Measurements from ENCODE around the gene ZNF511.

ZNF511 gene

DNA sequence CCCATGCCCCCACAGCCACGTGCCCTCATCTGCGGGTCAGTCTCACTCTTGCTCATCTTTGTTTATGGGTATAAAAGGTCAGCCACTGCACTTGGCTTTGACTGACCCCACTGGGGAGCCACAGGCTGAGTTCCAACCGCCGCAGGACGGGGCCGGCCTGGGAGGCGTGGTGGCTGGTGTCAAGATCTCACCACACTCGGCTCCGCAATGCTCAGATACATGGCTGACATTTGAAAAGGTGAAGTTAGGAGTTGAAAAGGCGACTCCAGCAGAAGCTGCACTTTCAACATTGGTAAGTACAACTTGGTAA lies 14.9 kb upstream of the ZNF511 start:
- DNase-seq: no peak

DNA sequence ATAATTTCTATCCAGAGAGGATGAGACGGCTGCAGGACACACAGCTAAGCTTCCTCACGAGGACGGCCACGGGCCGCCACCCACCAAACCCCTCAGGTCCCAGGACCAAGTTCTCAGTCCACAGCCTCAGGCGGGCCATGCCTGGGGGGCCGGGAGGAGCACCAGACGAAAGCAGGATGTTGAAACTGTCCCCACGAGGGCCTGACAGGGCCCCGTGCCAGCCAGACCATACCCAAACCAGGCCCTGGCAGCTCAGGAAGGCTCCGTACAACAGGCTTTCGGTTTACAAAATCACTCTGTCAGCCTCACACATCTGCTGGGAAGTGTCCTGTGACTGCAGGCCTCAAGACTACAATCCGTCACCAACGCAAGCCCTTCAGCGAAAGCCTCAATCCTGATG lies 14.5 kb upstream of the ZNF511 start:
- DNase-seq: no peak

DNA sequence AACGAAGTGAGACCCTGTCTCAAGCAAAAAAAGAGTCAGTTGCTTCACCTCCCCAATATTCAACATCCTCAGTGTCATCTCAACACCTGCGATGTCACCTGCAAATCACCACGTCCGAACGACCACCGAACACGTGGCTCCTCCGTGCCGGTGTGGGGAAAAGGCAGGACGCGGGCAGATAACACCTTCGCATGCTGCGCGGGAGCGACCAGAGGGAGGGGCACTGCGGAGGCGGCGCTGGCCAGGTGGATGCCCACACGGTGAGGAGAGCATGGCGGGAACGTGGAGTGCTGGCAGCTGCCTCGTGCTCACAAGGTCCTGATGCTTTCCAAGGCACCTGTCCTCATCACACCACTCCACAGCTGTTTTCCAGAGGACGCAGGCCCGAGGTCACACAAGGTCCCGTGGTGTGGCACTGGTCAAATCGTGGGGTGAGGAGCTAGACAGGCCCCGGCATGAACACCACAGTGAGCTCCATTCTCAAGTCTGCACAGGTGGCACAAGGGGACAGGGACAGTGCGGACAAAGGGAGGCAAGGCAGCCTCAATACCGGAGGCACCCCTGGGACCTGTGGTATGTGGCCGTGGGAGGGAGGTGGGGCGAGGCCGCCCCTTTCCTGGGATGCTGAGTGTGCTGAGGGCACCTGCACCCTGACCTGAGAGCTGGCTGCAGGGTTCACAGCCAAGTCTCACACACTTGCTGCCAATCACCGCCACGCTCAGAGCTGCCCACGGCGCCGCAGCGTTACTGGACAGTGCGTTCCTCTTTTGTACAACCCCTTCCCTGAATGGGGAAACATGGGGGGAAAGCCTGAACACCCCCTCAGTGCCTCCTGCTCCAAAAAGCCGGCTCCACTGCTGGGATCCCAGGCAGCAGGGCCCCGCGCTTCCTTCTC lies 13.0 kb upstream of the ZNF511 start:
- DNase-seq: no peak

DNA sequence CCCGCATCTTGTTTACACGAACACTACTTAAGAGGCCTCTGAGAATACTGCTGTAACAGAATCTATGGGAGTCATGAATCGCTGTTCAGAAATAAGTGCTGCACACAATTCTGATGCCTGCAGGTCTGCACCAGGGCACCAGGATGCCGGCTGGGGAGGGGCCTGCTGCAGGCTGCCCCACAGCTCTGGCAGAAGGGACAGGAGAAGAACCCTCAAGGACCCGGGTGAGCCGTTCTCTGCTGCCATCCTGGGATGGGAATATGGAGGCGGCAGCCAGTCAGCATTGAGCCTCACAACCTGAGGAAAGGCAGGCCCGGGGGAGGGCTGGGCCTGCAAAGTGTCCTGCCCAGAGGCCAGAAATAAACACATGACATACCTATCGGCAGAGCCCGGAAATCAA lies 11.2 kb upstream of the ZNF511 start:
- no peak for DNase-seq

DNA sequence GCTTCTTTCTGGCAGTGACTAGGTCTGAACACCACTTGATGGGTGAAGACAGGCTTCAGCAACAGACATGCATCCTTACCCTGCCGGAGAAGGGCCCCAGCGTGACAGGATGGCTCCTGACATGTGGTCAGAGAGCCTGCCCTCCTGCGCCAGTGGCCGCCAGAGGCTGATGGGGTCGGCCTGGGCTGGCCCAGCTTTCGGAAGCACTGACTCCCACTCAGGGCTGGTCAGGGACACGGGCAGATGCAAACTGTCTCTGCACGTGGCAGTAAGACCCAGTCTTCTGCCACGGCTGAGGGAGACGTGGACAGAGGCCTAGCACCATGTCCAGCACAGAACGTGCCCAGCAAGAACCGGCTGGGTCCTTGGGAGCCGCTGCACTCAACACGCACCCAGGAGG lies 10.2 kb upstream of the ZNF511 start:
- no peak for DNase-seq

DNA sequence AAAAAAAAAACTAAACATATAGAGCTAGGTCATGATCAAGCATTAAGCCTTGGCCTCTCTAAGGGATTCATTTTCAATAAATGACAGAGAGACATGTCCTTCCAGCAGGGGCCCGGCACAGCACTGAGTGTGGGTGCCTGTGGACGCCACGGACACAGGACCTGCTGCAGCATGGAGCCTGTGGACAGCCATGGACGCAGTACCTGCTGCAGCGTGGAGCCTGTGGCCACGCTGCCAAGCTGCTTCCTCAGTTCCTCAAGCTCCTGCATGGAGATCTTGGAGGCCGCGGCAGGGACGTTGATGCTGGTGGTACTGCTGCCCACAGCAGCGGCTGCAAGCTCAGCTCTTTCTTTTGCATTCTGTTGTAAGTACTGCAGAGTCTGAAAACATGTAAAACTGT lies 9.5 kb upstream of the ZNF511 start:
- DNase-seq: no peak

DNA sequence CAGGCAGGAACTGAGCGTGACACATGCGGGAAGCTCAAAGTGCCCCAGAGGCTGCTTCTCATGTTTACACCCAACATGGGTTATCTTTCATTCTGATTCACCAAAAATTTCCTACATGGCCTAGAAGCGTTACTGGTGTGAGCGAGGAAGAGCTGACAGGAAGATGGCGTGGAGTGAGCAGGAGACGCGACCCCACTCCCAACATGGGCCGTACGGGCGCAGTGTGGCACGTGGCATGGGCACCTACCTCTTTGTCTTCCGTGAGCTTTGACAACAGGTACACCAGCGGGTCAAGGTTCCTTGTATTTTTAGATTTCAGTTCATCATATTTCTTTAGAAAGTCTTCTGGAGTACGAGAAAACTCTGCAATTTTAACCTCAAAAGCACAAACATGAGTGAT lies 9.0 kb upstream of the ZNF511 start:
- DNase-seq: no peak

DNA sequence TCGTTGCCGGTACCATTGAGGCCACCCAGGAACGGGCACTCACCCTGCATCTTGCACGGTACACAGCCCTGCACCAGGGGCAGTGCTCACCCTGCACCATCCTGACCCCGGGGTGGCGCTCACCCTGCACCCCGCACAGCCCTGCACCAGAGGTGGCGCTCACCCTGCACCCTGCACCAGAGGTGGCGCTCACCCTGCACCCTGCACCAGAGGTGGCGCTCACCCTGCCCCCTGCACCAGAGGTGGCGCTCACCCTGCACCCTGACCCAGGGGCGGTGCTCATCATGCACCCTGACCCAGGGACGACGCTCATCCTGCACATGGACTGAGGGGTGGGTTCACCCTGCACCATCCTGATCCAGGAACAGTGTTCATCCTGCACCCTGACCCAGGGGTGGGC lies 6.5 kb upstream of the ZNF511 start:
- no peak for DNase-seq

DNA sequence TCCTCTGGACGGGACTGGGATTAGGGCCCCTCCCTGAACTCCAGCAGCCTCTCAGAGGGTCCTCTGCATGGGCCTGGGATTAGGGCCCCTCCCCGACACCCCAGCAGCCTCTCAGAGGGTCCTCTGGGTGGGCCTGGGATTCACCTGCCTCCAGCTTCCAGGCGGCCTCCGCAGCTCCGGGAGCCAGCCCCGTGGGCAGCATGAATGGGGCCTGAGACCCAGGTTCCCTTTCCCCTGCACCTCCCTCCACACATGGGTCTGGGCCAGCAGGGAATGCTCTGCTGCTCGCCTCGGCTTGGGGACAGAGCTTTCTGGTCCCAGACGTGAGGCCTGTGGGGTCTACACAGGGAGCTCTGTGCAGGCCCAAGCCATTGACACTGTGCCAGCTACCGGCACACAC lies 5.5 kb upstream of the ZNF511 start:
- no peak for DNase-seq

DNA sequence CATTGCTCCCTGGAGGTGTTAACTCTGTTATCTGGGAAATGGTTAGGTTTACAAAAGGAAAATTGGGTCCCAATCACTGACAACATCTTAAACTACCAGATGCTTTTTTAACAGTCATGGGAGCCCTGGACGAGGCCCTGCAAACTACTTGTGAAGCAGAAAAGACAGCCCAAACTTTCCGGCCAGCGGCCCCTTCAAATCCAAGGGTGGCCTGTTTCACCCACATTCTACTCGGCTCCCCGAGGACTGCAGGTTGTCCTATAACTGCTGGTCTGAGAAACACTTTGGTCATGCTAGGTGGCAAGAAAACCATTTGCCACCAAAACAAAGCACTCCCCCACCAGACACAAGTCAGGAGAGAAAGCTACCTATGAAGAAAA lies 2.6 kb upstream of the ZNF511 start:
- no peak for DNase-seq

DNA sequence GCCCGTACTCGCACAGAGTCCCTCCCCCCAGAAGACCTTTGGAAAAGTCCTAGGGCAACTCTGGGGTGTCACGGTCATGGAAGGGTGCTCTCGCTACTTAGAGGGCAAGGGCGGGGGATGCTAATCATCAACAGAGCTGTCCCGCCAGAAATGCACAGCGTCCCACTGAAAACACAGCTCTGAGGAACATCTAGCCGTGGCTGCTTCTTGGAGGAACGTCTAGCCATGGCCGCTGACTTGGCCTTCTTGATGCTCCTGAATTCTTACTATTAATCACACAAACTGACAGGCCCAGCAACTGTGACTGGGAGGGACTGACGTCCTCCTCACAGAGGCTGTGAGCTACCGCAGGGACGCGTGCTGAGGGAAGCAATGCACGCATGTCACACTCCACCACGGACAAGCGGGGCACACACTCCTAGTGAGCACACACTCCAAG lies 1.8 kb upstream of the ZNF511 start:
- DNase-seq: no peak

DNA sequence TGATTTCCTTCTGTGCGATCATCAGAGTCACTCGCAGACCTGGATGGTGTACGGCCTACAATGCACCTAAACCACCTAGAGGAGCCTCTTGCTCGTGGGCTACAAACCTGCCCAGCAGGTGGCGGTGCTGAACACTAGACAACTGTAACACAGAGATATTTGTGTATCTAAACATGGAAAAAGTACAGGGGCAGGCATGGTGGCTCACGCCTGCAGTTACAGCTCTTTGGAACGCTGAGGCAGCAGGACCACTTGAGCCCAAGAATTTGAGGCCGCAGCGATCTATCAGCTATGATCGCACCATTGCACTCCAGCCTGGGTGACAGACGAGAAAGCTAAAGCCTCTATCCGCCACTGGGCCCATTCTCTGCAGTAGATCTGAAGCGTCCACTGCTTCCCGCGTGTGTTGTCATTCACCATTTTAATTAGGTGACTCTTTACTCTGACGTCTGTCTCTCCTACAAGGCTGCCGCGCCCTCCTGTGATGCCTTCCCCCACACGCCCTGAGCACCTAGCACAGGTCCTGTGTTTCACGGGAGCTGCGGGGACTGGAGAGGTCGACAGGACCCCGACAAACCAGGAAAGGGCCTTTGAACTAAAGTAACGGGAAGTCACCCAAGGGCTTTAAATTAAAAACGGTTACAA lies 816 bp upstream of the ZNF511 start:
- DNase-seq: no peak

DNA sequence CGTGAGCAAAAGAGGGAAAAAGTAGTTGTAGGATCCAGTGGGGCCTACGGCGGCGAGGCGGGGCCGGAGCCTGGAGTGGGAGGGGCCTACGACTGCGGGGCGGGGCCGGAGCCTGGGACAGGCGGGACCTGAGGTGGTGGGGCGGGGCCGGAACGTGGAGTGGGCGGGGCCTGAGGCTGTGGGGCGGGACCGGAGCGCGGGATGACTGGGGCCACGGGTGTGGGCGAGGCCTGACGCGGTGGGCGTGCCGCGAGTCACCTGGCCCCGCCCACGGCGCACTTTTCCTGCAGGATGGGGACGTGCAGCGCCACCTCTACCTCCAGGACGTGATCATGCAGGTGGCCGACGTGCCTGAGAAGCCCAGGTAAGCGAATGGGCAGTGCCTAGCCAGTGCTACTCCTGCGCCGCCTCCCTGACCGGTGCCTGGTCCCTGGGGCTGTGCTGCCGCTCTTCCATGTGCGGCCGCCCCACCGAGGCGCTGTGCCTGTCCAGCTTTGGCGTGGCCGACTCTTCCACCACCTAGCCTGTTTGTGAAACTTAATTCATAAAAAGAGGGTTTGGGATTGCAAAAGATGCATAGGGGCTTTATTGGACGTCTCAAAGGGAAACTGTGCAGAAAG lies 496 bp downstream of the ZNF511 start:
- DNase-seq: peak; percentile 87

DNA sequence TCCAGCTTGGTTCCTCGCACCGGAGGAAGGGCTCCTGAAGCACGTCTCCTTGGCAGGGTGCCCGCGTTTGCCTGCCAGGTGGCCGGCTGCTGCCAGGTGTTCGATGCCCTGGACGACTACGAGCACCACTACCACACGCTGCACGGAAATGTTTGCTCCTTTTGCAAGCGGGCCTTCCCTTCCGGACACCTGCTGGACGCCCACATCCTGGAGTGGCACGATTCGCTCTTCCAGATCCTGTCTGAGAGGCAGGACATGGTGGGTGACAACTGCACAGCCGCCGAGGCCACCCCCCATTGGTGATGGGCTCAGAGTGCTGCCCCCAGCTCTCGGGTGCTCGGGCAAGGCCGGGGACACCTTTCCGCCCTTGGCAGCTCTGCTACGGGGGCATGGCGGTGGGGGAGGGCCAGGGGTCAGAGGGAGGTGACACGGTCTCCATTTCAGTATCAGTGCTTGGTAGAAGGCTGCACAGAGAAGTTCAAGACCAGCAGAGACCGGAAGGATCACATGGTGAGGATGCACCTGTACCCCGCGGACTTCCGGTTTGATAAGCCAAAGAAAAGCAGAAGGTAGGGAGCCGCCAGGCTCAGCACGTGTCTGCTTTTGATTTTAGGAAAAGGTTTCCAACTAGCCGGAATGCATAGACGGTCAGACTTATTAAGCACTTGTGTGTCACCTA lies 1.1 kb downstream of the ZNF511 start:
- DNase-seq: no peak

DNA sequence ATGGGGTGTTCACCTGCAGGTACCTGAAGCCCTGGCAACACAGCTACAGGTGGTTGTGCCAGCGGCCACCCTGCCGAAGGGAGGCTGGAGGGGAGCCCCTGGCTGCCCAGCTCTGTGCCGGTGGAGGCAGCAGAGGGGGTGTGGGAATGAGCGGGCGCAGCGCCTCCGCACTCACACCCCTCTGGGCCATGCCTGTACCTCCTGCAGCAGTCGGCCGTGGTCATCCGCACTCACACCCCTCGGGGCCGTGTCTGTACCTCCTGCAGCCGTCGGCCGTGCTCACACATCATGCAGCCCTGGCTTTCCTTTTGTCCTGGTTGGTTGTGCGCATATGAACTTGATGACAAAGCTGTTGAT lies 1.7 kb downstream of the ZNF511 start:
- no peak for DNase-seq

DNA sequence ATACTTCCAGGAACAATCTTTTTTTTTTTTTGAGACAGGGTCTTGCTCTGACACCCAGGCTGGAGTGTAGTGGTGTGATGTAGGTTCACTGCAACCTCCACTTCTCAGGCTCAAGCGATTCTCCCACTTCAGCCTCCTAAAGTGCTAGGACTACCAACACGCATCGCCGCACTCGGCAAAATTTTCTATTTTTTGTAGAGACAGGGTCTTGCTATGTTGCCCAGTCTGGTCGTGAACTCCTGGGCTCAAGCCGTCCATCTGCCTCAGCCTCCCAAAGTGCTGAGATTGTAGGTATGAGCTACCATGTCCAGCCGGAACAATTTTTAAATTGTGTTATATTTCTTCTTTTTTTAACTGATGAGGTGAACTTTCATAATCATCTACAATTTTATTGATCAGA lies 2.1 kb downstream of the ZNF511 start:
- DNase-seq: no peak

DNA sequence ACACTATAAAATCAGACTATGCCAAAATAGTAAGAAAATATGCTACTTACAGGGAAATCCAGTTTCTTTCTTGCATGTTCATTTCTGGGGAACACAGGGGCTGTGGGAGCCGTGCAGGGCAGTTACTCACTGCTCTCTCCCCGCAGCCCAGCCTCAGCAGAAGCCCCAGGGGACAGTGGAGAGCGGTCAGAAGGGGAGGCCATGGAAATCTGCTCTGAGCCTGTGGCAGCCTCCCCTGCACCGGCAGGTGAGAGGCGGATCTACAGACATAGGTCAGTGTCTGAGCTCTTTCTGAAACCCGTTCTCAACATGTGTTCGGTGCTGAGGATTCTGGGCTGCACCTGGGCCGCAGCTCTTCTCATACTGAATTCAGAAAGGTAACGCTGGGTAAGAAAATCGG lies 2.9 kb downstream of the ZNF511 start:
- DNase-seq: no peak

DNA sequence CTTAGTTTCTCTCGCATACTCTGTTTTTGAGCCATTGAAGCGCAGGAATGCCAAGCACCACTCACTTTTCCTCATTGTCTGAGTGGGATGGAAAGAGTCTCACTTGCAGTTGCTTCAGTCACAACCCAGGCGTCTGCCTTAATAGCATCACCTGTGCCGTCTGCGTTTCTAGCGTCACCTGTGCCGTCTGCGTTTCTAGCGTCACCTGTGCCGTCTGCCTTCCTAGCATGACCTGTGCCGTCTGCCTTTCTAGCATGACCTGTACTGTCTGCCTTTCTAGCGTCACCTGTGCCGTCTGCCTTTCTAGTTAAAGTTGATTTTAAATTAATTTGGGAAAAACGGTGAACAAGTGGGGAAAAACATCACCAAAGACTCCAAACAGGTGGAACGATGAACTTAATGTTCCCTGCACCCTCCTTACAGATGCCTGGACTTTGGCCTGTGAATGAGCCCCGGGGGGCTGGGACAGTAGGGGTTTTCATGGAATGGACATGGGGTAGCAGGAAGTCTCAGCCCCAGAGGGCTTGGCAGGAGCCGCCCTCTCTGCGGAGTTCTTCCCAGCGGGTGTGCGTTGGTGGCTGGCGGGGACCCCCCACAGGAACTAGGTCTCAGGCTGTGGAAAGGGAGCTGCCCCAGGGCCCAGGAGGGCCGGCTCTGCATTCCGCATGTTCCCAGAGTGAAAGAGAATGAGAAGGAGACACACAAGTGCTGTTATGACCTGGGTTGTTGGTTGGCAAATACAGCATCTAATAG lies 3.5 kb downstream of the ZNF511 start:
- no peak for DNase-seq

DNA sequence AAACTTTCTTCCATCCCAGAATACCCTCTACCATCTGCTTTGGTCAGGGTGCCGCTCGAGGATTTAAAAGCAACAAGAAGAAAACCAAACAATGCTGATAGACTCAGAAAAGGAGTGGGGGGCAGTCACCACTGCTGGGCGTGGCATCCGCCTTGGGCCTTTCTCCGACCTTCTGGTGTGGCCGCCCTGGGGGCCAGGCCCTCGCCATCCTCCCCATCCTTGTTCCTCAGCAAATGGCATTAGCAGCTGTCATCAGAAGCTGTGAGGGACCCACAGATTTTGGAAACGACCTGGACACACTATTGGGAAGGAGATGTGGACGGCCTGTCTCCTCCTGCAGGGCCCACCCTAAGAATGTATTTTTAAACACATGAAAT lies 4.0 kb downstream of the ZNF511 start:
- no peak for DNase-seq

DNA sequence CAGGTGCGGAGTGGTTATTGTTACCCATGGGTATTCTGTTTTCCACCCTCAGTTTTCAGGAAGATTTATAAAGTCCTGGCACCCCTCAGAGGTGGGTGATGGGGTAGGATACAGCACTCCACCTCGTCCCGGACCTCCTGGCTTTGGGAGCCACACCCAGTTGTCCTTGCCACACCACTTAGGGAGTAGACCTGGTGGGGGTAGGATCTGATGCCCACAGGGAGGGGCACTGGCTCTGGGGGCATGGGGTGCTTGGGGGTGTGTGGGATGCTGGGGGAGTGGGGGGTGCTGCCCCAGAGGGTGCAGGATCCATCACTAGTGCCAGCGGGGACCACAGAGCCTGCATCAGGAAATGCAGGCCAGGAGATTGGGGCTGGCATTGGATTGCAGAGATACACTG lies 4.5 kb downstream of the ZNF511 start:
- DNase-seq: no peak

DNA sequence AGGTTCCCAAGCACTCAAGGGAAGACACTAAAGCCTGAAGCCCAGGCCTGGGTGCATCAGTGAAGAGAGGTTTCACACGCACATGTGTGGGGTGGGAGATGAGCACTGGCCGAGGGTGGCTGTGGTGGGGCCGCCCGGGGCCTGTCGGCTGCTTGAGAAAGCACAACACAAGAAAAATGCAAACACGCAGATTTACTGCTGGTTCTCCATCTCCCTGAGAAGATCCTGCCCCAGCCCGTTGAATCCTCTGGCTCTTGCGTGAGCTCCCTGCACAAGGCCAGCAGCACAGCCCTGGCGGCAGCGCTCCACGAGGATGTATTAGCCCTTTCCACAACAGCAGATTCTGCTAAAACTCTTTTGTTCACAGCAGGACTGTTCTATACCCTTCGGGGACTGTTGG lies 6.2 kb downstream of the ZNF511 start:
- DNase-seq: no peak

DNA sequence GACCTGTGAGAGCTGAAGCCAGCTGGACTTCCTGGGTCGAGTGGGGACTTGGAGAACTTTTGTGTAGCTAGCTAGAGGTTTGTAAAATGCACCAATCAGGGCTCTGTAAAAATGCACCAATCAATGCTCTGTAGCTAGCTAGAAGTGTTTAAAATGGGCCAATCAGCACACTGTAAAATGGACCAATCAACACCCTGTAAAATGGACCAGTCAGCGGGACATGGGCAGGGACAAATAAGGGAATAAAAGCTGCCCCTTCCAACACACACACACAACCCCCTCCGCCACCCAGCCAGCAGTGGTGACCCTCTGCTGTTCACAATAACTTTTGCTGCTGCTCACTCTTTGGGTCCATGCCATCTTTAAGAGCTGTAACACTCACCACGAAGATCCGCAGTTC lies 7.1 kb downstream of the ZNF511 start:
- no peak for DNase-seq

DNA sequence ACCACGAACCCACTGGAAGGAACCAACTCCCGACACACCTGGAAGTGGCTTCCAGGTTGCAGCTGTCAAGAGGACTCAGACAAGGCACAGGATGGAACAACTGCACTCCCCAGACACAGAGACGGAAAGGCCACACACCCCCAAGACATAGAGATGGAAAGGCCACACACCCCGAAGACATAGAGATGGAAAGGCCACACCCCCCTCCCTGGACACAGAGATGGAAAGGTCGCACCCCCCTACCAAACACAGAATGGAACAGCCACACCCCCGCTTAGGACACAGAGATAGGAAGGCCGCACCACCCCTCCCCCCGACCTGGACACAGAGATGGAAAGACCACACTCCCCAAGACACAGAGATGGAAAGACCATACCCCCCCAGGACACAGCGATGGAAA lies 7.6 kb downstream of the ZNF511 start:
- DNase-seq: no peak
